HuH-7.5 (cell line): ENCODE results near the gene ANP32B.
"Not testable (repeated sequence)": the region's sequence is repeated elsewhere in the genome, so short reads cannot be mapped to it uniquely, and the experiment has no call there.

Experiments used
- DNase-seq: peaks from one replicate; pipeline ENCODE4 v3.0.0; 2011; ENCODE audit warnings: low spot score

ANP32B gene

DNA sequence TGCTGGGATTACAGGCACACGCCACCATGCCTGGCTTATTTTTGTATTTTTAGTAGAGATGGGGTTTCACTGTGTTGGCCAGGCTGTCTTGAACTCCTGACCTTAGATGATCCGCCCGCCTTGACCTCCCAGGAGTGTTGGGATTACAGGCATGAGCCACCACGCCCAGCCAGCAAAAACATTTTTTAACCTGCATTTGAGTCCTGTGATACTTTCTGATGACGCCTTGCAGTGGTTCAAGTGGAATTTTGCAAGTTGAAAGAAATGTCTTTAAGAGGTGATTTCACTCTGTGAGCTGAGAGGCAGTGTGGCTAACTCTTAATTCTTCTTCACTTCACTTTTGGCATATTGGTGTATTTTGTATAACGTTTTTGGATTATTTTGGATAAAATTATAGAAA is 9.1 kb downstream of the ANP32B start:
- no peak for DNase-seq

DNA sequence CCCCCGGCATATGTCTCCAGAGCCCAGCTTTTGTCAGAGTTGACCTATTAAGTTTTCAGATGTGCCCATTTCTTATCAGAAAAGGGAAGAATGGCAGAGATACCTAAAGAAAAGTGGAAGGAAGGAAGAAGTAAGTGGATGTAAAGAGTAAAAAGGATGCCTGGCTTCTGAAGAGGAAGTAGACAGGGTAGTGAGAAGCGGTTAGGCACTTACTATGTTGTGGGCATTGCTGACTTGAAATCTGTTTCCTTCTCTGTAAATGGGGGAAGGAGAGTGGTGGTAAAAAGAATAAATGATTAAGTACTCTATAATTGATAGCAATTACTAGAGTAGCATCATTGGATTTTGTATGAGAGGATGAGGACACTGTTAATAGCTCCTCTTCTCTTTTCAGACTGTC is 9.9 kb downstream of the ANP32B start:
- no peak for DNase-seq

DNA sequence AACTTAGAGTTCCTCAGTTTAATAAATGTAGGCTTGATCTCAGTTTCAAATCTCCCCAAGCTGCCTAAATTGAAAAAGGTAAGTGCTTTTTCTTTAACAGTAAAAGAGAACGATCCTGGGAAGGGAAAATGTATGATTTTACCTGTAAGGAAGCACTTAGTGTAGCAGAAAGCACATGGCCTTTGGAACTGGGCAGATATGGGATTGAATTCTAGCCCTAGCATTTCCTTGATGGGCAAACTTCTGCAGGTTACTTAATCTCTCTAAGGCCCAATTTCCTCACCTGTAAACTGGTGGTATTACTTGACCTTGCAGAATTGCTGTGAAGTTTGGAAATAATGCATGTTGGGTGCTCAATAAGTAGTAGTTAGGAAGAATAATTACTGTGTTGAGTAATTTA is 11.6 kb downstream of the ANP32B start:
- DNase-seq, result no peak

DNA sequence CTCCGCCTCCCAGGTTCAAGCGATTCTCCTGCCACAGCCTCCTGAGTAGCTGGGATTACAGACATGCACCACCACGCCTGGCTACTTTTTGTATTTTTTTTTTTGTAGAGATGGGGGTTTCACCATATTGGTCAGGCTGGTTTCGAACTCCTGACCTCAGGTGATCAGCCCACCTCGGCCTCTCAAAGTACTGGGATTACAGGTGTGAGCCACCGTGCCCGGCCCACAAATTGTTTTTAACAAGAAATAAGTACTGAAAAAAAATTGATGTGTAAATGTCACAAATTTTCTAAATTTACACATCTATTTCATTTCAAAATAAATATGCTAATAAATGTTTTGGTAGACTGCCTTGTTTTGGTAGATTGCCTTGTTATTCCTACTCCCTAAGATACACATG is 13.5 kb downstream of the ANP32B start:
- DNase-seq, result not testable (repeated sequence)

DNA sequence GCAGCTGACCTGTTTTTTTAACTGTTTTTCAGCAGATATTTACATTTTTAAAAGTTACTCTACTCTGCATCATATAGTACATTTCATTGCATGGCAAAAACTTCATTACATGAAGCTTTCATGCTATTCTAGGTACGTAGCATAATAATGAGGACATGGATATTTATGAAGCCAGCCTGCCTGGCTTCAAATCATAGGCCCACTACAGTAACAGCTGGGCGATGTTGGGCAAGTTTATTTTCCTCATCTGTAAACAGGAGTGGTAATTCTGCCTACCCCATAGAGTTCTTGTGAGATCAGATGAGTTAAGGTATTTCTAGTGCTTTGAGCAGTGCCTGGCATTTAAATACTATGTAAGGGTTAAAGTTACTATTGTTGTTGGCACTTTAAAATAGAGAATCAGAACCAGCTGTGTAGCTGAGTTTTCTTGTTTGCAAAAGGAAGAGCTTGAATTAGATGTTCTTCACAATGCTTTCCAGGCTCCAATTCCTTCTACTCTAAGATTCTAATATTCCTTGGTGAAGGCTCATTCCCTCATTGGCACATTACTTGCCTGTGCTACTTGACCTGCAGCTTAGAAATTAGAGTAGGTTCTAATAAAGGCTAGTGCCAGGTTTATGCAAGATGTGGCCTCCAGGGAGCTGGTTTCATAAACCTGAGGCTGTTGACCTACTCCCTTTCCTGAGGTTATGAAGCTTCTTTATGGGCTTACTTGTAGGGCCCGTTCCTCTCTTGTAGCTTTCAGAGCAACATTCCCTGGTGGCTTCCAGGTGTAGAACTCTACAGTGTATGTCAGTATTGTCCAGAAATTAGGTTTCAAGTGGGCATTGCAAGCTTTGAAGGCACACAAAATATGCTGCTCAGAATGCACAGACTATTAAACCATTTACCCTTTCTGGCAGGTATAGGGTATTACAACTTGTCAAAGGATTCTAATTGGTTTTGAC is 14.5 kb downstream of the ANP32B start:
- DNase-seq, result no peak

DNA sequence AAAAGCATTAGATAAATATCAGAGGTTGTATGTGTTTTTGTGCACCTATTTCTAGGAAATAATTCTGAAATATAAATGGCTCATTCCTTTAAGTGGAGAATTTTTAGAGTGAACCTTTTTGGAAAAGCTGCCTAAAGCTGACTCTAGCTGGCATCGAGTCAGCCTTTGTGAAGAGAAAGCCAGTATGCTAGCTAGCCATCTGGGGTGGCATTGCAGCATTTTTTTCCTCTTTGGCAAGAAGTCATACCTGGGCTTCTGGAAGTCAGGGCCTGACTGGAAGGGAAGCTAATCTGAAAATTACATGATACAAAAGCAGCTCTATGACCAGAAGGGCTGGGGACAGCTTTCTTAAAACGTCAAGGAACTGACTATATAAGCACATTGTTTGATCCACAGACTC is 19.7 kb downstream of the ANP32B start:
- DNase-seq, result no peak

DNA sequence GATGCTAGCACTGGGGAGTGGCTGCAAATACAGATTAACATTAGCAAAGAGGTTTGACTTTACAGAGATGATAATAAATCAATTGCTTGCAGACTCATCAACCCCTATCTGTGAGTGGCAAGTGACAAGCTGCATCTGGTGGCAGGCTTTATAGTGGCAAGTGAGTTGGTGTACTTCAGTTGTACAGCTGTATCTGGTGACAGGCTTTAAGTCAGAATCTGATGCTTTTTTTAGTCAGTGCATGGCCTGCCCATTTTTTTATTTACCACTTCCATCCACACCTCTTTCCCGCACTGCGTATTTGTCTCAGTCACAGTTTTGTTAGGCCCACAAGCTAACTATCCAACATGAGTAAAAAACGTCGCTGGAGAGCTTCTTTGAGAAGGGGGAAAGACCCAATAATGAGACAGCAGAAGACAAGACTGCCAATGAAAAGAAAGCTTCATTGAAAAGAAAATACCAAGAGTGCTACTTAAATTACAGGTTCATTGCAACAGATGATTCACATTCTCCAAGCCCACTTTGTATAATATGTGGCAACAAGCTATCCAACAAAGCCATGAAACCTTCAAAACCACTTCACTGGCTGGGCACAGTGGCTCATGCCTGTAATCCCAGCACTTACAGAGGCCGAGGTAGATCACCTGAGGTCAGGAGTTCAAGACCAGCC is 23.1 kb downstream of the ANP32B start:
- no peak for DNase-seq

DNA sequence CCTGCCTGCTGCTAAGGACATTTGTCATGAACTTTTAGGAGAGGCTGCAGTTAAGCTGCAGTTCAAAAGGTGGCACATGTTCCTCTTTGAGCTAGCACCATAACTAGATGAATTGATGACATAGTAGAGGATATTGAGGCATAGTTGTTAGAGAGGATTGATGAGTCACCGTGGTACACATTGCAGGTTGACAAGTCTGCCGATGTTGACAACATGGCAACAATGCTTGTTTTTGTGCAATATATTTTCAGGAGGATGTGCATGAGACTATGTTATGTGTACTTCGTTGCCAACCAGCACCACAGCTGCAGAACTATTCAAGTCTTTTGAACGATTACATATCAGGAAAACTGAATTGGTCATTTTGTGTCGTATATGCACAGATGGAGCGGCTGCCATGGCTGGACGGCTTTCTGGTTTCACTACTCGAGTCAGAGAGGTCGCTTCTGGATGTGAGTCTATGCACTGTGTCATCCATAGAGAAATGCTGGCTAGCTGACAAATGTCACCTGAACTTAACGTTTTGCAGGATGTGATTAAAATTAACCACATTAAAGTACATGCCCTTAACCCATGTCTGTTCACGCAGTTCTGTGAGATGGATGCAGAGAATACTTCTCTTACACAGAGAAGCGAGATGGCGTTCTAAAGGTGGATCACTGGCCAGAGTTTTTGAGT is 24.2 kb downstream of the ANP32B start:
- DNase-seq, result no peak

DNA sequence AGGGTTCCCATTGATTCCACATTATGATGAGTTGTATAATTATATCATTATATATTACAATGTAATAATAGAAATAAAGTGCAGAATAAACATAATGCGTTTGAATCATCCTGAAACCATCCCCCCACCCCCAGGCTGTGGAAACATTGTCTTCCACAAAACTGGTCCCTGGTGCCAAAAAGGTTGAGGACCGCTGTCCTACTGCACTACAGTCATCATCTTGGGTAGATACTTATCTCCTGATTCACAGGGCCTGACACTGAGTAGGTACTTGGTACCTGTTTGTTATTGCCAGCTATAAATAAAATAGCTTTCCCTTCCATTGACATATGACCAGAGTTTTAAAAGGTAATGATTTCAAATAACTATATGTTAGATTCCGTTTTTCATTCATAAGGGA is 25.6 kb downstream of the ANP32B start:
- DNase-seq, result no peak

DNA sequence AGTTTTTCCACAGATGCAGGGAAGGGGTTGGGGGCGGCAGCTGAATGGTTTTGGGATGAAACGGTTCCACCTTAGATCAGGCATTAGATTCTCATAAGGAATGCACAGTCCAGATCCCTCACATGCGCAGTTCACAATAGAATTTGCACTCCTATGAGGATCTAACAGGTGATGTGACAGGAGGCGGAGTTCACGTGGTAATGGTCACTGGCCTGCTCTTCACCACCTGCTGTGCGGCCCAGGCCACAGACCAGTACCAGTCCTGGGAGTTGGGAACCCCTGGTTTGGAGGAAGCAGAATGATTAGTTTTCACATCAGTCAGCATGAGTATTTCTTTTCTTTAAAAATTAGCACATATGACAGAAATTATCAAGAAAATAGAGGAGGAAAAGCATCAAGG is 26.3 kb downstream of the ANP32B start:
- DNase-seq, result no peak

DNA sequence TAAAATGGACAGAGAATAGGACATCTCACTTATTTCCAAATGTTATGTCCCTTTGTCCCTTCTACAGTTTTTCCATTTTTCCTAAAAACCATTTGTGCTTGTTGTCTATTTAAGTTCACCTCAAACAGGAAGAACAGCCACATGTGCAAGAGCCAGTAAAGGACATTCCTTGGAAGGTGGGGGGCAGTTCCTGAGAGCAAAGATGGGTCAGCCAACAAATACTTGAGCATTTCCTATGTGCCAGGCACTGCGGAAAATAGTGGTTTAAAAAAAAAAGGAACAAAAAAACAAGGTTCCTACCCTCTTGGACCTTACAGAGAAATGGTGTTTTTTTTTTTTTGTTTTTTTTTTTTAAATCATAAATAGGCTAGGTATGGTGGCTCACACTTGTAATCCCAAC is 26.8 kb downstream of the ANP32B start:
- no peak for DNase-seq

DNA sequence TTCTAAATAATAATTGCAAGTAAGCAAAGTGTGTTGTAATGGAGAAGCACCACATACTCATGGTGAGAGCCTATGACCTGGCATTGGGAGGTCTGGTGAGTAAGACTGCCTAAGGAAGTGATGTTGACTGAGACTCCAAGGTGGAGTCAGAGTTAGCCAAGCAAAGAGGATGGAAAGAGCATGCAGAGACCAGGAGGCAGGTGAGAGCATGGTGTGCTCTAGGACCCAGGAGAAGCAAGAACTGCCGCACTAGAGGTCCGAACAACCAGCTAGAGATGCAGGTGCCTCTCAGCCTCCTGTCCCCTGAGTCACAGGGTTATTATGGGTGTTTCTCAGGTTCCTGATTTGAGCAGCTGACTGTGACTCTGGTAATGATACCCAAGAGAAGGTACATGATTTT is 27.3 kb downstream of the ANP32B start:
- DNase-seq, result no peak

DNA sequence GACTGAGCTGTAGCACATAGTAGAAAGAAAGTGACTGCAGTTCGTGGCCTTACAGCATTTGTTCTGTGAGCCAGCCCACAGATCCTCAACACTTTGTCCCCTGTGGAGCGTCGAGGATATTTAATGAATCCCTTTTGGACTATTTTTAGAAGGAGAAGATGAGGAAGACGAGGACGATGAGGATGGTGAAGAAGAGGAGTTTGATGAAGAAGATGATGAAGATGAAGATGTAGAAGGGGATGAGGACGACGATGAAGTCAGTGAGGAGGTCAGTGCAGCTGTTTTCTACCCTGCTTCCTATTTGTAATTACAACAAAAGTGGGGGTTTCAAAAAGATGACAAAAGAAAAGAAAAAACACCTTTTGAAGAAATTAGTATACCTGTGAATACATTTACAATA is 28.0 kb downstream of the ANP32B start:
- no peak for DNase-seq

DNA sequence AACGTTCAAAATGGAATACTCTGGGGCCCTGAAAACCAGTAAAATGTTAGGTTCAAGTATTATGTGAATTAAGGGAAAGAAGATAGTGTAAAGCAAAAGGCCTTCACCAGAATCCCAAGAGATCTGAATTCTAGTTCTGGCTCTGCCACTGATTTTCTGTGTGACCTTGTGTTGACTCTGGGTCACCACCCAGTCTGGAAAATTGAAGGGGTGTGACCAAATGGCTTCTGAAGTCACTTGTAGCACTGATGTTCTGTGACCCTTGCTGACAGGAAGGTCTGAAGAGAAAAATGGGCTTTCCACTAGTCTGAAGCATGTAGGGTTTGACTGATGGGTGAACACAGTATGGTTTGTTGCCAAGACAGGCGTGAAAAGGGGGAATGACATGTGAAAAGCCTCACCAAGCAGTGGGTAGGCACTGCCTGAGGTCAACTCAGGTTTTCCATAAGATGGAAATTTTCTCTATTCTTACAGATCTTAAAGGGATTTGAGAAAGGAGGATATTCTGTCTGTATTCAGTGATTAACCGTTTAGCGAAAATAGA is 33.1 kb downstream of the ANP32B start:
- no peak for DNase-seq

DNA sequence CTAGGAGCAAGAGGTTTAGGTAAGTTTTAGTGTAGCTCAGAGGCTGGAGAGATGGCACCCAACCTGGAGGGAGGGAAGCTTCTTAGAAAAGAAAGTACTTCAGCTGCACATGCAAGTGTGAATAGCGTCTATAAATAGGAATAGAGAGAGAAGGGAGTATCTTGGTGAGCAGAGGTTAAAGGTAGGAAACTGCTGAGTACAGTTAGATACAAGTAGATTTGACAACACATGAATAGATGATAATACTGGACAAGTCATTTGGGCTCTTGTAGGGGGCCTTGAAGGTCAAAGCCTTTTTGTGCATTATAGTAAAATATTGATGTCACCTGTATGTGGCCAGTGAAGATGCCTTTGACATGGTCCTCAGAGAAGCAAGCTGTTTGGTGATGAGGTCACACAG is 34.2 kb downstream of the ANP32B start:
- no peak for DNase-seq

DNA sequence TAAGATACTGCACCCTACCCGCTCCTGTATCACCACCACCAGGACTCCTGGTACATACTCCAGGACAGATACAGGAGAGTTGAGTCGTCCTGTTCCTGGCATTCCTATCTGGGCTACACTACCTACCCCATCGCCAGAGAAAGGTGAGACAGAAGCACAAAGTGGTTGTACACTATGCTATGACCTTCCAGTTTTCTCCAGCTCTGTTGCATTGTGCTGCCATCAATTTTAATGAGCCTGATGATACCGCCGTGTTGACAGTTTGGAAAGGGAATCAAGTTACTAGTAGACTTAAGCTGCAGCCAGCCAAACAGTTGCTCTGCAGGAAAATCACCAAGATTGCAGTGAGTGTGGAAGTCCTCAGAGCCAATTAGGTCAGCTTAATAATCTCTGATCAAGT is 35.2 kb downstream of the ANP32B start:
- DNase-seq, result no peak

DNA sequence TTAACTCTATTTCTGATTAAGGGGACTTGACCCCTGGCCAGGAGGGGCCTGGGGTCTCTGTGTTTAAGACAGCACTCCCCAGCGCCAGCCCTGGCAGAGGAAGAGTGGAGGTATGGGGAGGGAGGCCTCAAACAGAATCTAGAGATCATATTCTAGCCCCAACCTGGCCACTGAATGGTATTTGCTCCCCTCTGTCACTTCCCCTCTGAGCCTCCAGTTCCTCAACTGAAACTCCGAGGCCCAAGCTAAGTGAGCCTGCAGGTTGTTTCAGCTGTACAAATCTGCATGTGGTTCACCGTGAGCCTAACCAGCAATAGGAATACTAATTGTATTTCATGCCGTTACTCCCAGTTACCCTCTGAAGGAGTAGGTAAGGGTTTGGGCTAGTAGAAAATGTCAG is 36.0 kb downstream of the ANP32B start:
- DNase-seq, result no peak

DNA sequence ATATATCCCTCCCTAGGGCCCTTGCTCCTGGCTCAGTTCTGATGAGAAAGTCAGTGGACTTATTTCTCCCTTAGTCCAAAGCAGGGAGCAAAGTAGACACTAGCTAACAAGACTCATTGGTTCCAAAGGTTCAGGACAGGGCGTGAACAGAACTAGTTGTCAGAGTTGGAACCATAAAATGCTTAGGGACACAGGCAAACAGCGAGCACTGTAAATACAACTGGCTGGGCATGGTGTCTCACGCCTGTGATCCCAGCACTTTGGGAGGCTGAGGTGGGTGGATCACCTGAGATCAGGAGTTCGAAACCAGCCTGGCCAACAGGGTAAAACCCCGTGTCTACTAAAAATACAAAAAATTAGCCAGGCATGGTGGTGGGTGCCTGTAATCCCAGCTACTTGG is 36.7 kb downstream of the ANP32B start:
- not testable (repeated sequence) for DNase-seq

DNA sequence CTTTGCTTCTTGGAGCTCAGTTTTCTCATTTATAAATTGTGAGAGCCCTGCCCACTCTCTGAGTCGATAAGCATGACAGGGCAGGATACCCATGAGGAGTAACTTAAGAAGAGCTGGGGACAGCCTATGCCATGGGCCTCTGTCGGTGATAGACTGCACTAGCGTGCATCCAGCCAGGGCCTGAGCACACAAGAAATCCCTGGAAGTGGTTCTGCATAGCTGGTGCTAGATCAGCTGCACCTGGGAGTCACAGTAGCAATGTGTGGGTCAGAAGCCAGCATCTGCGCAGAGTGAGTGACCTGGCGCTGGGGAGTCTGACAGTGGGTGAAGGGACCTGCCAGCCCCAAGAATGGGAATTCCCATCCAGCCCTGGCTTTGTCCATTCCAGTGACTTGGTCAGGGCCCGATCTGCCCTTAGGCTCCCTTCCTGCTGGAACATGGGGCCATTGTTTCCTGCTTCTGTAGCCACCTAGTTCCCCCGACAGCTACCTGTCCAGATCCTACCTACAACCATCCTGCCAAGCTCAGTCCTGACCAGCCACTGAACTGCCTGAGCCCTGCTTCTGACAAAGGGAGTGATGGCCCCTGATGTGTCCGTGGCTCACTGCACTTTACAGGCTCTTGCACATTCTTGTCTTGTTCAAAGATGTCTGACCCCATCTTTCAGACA is 37.5 kb downstream of the ANP32B start:
- DNase-seq, result no peak

DNA sequence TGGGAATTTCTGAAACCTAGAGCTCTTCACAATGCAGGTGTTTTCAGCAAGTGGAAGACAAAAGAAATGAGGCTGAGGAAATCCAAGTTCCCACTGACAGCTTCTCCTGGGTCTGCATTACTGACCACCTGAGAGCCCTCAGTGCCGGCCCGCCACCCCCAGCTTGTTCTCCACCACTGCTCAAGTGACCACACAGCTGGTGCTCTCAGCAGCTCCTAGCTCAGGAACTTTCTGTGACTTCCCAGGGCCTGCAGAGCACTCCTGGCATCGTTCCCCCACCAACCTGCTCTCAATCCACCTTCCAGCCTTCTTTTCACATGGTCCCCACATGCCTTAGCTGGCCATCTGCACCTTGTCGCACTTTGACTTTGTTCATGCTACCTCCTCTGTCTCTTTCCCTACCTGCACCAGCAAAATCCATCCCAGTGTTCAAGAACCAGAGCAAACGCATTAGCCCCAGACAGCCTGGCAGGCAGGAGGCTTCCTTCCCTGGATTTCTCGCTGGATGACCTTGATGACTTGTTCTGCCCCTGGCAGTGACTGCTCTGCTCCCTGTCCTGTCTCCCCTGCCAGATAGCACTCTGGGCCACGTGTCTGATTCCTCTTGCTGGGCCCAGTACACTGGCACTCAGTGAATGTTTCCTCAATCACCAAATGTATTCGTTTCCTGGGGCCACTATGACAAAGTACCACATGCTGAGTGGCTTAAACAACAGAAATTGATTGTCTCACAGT is 38.3 kb downstream of the ANP32B start:
- DNase-seq, result no peak

DNA sequence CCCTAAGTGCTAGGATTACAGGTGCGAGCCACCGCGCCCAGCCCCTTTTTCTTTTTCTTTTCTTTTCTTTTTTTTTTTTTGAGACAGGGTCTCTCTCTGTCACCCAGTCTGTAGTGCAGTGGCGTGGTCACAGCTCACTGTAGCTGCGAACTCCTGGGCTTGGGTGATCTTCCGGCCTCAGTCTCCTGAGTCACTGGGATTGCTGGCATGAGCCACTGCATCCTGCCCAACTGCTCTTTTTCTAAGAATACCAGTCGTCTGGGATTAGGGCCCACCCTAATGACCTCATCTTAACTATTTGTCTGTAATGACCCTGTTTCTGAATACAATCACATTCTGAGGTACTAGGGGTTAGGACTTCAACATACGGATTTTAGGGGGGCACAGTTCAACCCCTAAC is 39.3 kb downstream of the ANP32B start:
- no peak for DNase-seq
